GM19452 (cell line): ENCODE measurements around the gene GRIK5.

ENCODE experiments used
- ATAC-seq: cut with Tn5 transposase; IDR thresholded peaks from one replicate; pipeline ENCODE4 v1.9.1; 2021; ENCODE audit not compliant: unreplicated experiment

GRIK5 gene

DNA sequence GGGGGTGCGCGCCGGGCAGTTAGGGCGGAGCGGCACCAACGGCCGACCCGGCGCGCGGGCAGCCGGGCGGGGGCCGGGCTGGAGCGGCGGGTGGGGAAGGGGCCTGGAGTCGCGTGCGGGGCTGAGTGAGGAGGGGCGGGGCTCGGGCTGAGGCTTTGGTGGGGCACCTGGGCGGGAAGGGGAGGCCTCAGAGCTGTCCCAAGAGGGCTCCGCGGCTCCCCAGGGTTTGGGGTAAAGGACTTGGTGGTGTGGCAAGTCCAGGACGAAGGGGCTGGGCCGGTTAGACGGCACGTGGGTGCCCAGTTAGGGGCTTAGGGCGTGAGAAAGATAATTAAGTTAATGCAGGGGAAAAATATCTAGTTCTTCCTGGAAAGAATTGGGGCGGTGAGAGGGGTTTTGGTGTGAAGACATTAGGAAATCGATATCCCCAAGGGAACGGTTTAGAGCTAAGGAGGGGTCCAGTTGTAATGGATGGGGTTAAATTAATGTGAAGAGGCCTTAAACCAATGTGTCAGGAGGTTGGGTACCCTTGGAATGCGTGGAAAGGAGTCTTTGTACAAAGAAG is 6.5 kb upstream of the GRIK5 start:
- ATAC-seq = no peak

DNA sequence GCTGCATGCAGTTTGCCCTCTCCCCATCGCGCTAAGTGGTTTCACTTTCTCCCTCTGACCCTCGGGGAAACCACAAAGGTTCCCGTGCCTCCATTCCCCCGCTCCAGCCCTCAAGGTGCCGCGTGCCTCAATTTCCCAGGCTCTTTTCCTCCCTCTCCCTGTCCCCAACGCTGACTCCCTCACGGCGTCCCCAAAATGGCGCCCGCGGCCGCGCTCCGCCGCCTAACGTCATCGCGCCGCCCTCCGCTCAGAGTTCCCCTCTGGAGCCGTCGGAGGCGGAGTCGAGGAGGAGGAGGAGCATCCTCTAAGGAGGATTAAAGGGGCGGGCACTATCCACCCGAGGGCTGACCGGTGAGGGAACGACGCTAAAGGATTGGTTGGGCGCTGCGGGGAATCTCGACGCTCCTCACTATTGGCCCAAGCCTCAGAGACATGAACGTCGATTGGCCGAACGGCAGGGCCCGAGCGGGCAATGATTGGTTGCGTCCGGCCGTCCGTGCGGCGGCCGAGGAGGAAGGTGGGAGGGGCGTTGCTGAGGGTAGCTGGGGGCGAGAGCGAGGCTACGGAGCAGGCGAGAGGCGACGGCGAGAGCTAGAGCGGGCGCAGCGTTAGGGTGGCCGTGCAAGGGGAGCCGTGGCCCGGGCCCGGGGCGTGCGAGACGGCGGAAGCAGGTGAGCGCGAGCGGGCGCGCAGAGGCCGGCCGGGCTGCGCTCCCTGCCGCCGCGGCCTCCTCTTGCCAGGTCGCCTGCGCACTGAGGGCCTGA is 5.8 kb upstream of the GRIK5 start, which contains the start of gene ZNF574:
ZNF574 (plus strand) TSS at position 551 of the 764 bp plus-strand sequence. CDS start 2,441 bp downstream, outside the sequence.
- peak; percentile 94 for ATAC-seq

DNA sequence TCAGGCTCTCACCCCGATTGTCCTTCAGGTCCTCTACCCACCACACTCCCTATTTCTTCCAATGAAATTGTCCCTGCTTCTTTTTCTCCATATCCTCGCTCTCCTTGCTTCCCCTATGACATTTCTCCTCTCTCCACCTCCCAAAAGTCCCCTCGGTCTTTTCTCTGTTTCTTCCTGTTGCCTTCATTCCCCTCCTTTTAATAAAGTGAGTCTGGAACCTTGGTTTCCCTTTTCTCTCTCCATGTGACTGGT is 5.3 kb upstream of the GRIK5 start:
- ATAC-seq = no peak

DNA sequence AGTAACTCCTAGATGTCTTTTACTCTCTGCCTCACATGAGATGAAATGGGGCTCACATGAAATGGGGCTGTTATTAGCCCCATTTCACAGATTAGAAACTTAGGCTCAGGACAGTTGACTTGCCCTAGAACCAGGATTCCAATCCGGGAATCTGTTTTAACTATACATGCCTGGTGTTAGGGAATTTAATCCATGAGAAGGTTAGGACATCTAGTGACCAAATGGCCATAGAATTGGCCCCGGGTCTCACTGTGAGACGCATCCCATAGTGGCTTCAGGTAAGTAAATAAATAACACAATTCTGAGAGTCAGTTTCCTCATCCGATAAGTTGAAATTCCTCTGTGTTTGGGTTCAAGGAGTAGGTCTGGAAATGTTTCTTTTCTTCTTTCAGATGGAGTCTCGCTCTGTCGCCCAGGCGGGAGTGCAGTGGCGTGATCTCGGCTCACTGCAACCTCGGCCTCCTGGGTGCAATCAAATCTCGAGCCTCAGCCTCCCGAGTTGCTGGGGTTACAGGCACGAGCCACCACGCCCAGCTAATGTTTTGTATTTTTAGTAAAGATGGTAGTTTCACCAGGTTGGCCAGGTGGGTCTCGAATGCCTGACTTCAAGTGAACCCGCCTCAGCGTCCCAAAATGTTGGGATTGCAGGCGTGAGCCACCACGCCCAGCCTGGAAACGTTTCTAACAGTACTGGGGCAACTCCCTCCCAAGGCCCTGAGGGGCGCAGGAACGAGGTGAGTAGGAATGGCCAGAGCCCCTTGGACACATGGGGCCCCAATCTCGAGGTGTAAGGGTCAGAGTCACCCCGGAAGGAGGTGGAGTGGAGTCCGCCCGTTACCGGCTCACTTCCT is 4.7 kb upstream of the GRIK5 start:
- ATAC-seq = no peak

DNA sequence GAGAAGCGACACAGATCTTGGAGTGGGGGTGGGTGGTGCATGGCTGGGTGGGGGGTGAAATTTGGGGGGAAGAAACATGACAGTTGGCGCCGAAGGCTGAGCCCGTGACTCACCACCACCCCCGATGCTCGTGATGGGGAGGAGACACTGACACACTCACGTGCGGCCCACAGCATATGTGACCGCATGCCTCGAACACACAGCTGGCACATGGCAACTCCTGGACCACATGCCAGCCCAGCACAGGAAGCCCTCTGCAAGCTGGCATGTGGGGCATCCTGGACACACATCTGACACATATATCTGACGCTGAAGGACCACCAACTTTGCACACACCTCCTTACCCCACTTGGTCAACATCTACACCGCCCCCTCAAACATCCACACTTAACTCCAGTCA is 1.2 kb upstream of the GRIK5 start:
- no peak for ATAC-seq

DNA sequence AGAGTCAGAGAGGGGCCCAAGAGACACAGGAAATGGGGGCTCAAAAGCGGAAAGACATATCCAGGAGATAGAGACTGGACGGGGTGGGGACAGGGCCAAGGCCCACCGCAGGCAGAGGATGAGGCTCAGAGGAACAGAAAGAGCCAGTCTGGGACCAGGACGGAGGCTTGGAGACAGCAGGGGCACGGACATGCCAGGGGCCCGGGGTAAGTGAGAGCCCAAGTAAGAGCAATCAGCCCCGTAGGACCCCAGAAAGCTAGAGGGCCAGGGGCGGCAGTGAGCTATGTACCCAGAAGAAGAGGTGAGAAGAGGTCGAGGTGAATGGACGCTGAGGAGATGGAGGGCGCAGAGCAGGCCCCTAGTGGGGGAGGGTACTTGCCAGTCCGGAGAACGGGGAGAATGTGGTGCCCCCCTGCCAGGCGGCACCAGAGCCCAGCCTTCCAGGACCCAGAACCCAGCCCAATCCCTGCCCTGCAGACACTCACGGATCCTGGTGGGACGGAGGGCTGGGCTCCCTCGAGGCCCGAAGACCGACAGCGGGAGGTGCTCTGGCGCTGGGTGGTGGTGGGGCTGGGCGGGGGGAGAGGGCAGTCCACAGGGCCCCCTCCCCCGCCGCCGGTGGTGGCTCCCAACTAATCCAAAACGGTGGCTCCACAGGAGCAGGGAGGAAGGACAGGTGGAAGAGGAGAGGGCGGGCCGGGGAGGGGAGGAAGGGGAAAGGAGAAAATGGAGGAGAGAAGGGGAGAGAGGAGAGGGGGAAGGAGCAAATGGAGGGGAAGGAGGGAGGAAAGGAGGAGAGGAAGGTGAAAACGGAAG is 1.0 kb downstream of the GRIK5 start:
- ATAC-seq = no peak

DNA sequence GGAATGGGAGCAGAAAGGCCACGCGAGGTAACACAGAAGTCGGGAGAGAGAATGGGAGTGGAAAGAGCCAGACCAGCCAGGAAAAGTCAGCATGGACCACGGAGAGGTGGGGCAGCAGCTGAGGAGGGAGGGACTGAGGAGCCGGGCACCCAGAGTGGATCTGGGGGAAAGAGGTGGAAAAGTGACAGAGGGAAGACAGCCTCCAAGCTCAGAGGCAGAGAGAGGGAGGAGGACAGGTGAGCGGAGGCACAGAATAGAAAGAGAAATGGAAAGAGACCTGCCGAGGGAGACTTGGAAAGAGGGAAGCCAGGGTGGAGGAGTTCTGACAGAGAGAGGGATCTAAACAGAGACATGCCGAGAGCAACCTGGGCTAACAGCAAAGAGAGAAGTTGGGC is 1.6 kb downstream of the GRIK5 start:
- no peak for ATAC-seq

DNA sequence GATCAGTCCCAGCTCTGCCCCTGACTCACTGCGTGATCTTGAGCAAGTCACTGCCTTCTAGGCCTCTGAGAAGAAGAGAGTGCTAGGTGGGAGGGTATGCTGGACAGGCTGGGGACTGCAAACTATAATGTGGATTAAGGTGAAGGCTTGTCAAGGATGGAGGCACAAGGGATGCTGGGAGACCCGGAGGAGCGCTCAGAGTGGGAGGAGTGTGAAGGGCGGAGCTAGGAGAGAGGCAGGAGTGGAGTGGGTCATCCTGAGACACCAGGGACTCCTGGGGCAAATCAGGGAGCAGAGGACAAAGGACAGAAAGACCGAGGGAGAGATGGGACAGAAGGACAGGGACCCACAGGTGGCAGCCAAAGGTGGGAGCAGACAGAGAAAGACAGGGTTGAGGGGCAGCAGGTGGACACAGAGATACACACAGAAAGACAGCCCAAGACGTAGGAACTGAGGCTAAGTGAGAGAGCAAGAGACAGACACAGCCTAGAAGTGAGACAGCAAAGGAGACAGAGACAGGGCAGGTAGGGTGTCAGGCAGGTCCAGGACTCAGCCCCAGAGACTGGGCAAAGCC is 2.6 kb downstream of the GRIK5 start:
- no peak for ATAC-seq

DNA sequence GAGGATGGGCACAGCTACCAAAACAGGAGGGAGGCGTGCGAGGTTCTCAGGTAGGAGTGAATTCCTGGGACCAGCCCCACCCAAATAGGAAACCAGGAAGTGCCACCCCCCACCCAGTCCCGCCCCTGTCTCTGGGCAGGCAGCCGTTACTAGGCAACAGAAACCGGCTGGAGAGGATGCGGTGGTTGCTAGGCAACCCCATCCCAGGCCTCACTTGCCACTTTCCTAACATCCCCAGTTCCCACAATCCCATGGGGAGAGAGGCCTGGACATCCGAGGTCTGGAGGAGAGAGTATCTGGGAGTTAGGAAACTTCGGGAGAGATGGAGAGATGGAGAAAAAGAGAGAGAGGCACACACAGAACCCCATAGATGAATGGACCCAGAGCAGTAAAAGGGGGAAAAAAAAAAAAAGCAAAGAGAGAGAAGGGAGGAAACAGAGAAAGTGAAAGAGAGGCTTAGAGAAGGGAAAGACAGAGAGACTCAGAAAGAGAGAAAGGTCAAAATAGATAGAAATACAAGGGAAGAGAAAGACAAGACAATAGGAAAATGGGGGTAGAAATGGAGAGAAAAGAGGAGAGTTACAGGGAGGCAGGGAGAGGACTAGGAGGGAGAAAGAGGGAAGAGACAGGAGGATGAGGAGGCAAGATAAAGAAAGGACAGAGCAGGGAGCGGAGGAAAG is 3.8 kb downstream of the GRIK5 start:
- no peak for ATAC-seq

DNA sequence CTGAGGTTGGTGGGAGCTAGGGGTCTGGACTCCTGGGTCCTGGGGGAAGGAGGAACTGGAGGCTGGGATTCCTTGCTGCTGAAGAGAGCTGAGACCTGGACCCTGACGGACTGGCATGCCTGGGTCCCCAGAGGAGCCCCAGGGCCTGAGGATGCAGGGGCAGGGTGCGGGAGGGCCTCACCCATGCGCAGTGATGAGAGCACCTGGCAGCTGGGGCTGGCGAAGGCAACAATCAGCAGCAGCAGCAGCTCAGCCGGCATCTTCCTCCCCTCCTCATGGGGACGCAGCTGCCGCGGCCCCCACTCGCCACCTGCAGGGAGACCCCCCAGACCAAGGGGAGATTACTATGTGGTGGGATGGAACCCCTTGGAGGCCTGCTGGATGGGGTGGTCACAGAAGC is 4.5 kb downstream of the GRIK5 start:
- ATAC-seq = no peak

DNA sequence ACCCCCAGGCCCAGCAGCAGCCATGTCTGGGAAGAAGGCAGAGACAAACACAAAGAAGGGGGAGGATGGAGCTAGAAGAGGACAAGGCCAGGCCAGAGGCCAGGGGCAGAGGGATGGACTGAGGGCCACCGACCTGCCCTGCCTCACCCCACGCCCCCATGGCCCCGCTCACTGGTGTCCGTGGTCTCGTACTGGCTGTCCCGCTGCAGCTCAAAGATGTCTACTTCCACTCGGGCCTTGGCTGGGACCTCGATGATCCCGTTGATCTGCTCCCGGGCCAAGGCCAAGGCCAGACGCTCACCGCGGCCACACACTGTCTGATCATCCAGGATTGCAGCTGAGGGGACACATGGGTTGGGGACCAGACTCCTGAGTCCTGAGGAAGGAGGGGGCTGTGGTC is 5.0 kb downstream of the GRIK5 start:
- ATAC-seq = no peak

DNA sequence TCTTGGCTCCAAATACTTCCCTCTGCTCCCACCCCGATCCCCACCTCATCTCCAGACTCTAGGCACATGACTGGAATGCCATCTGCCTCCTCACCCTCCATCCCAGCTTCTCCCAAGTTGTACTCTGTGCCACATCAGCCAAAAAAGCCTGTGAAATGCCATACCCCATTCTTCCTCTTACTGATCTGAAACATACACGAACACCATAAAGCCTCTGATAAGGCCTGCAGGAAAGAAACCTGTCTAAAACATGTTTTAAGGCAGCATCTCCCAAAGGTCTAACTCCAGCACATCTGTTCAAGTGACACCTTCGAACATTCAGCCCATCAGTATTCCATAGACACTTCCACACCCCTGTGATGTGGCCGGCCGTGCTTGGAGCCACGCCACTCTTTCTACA is 5.6 kb downstream of the GRIK5 start:
- ATAC-seq = no peak

DNA sequence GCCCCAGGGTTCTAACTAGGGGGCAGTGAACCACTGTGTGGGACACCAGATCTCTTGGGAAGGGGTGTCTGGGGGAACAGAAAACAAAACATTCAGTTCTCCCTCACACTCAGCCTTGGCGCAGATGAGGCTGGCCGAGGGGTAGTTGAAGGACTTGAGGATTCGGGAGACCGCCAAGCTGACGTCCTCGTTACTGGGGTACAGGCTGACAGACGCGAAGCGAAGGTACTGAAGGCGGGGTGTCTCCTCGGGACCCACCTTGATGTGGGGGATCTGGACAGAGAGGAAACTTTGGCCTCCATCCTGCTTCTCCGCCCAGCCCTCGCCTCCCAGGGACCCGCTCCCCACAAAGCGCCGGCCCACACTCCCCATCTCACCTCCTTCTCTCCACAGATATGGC is 7.6 kb downstream of the GRIK5 start:
- ATAC-seq = no peak

DNA sequence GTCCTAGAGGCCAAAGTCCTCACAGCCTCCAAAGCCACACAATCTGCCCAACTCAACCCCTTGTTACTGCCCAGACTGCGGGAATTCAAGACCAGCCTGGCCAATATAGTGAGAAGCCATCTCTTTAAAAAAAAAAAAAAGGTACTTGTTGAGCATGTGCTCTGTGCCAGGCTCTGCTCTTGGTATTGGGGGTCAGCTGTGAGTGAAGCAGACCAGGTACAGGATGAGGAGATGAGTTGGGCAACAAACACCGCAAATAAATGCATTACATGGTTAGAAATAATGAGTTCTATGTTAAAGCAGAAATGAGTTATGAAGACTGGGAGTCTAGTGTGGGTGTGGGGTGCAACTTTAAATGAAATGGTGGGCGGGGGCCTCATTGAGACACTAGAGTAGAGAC is 9.9 kb downstream of the GRIK5 start:
- no peak for ATAC-seq

DNA sequence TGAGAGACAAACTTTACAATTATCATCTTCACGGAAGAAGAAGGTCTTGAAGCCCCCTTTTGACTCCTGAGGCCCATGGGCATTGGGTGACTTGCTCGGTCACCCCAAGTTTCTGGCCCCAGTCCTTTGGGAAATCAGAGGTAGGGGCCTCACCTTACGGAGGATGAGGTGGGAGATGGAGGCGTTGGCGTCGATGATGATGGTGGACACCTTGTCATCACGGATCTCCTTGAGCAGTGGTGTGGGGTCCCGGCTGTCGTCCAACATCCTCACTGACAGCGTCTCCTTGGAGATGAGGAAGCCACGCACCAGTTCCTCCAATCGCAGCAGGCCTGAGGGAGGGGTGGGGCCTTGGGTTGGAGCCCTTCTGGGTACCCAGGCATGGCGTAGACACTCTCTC is 10.8 kb downstream of the GRIK5 start:
- ATAC-seq = no peak

DNA sequence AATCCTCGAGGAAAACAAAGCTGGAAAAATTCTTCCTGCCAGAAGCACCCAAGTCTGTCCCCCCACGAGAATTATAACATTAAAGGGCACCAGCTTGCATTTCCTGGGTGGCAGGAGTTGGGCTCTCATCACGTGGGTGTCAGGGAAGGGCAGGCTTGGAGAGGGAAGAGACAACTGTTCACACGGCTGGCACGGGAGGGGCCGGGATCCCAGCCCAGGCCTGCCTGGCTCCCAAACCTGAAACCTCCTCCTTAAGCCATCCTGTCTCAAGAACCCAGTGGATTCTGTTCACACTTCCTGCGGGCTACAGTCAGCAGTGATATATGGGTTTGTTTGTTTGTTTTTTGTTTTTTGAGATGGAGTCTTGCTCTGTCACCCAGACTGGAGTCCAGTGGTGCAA is 12.2 kb downstream of the GRIK5 start:
- no peak for ATAC-seq

DNA sequence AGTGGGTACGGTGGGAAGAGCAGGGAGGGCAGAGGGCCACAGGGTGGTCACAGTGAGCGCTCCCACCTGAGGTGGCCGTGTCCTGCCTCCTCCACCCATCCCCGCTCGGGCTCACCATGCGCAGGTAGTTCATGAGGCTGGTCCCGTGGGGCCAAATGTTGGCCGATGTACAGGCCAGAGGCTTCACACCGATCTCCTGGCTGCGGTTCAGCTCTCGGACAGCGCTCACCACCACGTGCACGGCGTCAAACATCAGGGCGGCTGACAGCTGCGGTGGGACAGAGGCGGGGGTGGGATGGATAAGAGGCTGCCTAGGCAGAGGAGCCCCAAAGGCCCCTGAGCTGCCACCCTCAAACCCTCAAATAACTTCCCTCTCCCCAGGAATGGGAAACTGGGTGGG is 15.8 kb downstream of the GRIK5 start:
- ATAC-seq = no peak

DNA sequence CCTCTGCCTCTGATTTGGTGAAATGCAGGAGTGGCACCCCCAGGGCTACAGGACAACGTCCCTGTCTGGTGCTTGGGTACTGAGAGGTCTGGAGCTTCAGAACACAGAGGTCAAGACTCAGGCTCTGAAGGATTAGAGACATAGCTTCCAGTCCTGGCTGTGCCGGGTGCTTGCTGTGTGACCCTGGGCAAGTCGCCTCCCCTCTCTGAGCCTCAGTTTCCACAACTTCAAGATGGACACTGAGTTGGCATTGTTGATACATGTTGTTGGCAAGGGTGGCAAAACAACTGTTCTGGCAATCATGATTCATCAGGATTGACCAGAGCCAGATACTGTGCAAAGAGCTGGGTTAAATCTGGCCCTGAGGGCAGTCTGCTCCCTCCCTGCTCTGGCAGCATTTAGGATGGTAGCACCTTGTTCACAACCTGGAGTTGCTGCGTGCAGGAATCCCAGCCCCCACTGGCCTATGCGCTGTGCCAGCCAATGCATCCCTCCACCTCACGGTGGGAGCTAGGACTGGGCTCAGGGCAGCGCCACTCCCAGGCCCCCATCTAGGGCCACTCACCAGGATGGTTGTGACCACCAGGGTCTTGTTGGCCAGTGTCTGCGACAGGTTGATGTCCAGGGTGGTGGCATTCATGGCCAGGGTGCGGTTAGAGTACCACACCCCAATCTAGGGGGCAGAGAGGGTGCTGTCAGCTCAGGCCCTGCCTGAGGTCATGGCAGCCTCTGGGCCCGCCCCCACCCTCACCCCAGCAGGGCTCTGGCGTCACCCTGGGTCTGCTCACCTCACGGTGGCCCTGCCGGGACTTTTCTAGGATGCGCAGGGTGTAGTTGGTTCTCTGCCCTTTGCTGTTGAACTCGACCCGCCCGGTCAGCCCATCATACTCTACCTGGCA is 16.7 kb downstream of the GRIK5 start:
- no peak for ATAC-seq

DNA sequence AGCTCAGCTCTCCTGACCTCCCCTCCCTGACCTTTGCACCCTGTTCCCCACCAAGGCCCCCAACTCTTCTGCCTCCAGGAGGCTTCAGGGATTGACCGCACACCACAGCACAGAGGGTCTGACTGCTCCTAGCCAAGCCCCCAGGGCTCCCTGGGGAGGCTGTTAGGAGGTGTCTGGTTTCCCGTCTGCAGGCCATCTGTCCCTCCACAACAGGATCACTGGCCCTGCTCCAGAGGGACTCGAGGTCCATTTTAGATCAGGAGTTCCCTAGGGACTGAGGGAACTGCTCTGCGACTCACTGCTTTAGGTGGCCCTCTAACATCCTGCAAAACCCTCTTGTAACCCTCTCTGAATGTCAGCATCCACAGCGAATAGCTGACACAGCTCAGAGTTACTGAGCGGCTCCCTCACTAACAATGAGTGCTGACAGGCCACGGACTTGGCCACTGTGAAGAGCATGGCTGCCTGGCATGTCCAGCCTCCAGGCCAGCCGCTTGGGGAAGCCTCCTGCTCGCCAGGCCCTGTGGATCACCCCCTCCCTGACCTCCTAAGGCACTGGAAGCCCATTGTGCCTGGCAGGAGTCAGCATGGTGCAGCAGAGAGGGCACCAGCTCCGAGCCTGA is 17.7 kb downstream of the GRIK5 start:
- ATAC-seq = no peak
